ENCODE measurements around the gene HSPA9.

The HSPA9 gene

GRCh38 chr5:138538943-138539627 lies 36.1 kb downstream of the HSPA9 start:
- Mint-ChIP-seq H3K36me3 (ENCODE audit: low read depth) (peaks cover 13% of the 10 kb centered on the region), H3K27ac (no peak overlapping the region), H3K9me3 (no peaks in the 10 kb centered on the region), H3K27me3 (ENCODE audit: low read depth) (no peaks in the 10 kb centered on the region), H3K4me1 (ENCODE audit: low read depth) (peaks cover 46% of the 10 kb centered on the region), H3K4me3 (no peak overlapping the region)

- Mint-ChIP-seq H3K9me3 (no peaks in the 10 kb centered on the region), H3K36me3 (ENCODE audit: low read depth) (peaks cover 12% of the 10 kb centered on the region), H3K4me1 (ENCODE audit: low read depth) (peaks cover 56% of the 10 kb centered on the region), H3K27me3 (ENCODE audit: low read depth) (no peaks in the 10 kb centered on the region), H3K27ac (peak overlapping the region; percentile 34), H3K4me3 (no peak overlapping the region)
Measured at GRCh38 chr5:138536665-138537315, 38.4 kb downstream of the HSPA9 start.

- H3K27ac Mint-ChIP-seq: no peak overlapping the region
- peaks cover 53% of the 10 kb centered on the region for H3K4me1 Mint-ChIP-seq (ENCODE audit: low read depth)
- no peak overlapping the region for H3K4me3 Mint-ChIP-seq
- H3K27me3 Mint-ChIP-seq (ENCODE audit: low read depth): no peaks in the 10 kb centered on the region
- no peaks in the 10 kb centered on the region for H3K9me3 Mint-ChIP-seq
- H3K36me3 Mint-ChIP-seq (ENCODE audit: low read depth): peaks cover 13% of the 10 kb centered on the region
Measured at GRCh38 chr5:138536215-138536614, 39.0 kb downstream of the HSPA9 start.

- Mint-ChIP-seq H3K27ac (no peak overlapping the region), H3K4me1 (ENCODE audit: low read depth) (peaks cover 39% of the 10 kb centered on the region)
Measured at GRCh38 chr5:138533973-138534941, 40.9 kb downstream of the HSPA9 start.

GRCh38 chr5:138529812-138530211 lies 45.4 kb downstream of the HSPA9 start:
- Mint-ChIP-seq H3K4me3 (no peak overlapping the region), H3K36me3 (ENCODE audit: low read depth) (peaks cover 14% of the 10 kb centered on the region), H3K27me3 (ENCODE audit: low read depth) (no peaks in the 10 kb centered on the region), H3K9me3 (no peaks in the 10 kb centered on the region), H3K27ac (no peak overlapping the region), H3K4me1 (ENCODE audit: low read depth) (peaks cover 29% of the 10 kb centered on the region)

More at GRCh38 chr5:138533973-138534941, 40.9 kb downstream of the HSPA9 start:
- no peaks in the 10 kb centered on the region for H3K9me3 Mint-ChIP-seq
- H3K36me3 Mint-ChIP-seq (ENCODE audit: low read depth): peaks cover 16% of the 10 kb centered on the region
- H3K27me3 Mint-ChIP-seq (ENCODE audit: low read depth): no peaks in the 10 kb centered on the region
- no peak overlapping the region for H3K4me3 Mint-ChIP-seq

DNA sequence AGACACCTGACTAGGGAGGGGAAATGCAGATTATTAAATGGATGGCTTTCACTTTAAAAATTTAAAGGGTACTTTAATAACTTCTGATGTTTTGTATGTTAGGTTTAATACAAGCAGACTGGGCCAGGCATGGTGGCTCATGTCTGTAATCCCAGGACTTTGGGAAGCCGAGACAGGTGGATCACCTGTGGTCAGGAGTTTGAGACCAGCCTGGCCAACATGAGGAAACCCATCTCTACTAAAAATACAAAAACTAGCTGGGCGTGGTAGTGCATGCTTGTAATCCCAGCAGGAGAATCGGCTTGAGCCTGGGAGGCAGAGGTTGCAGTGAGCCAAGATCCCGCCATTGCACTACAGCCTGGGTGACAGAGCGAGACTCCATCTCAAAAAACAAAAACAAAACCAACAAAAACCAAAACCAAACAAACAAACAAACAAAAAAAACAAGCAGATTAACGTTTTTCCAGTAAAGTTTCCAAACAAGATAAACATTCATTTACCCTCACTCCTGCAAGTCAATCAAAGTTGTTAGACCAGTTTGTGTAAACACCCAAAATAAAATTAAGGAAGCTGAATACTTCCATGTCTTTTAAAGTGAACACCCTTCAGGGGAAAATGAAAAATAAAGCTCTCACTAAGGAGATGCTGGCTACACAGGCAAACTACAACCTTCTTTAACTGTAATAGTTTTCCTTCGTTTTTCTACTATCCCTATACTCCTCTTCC lies 46.3 kb downstream of the HSPA9 start:
- no peak overlapping the region for H3K4me3 Mint-ChIP-seq
- H3K27me3 Mint-ChIP-seq (ENCODE audit: low read depth): no peaks in the 10 kb centered on the region
- H3K36me3 Mint-ChIP-seq (ENCODE audit: low read depth): peaks cover 14% of the 10 kb centered on the region
- no peaks in the 10 kb centered on the region for H3K9me3 Mint-ChIP-seq
- H3K27ac Mint-ChIP-seq: no peak overlapping the region
- H3K4me1 Mint-ChIP-seq (ENCODE audit: low read depth): peaks cover 25% of the 10 kb centered on the region

GRCh38 chr5:138528208-138528607 lies 47.0 kb downstream of the HSPA9 start:
- Mint-ChIP-seq H3K9me3 (no peaks in the 10 kb centered on the region), H3K27ac (no peak overlapping the region), H3K4me3 (no peak overlapping the region), H3K4me1 (ENCODE audit: low read depth) (peaks cover 22% of the 10 kb centered on the region), H3K27me3 (ENCODE audit: low read depth) (no peaks in the 10 kb centered on the region), H3K36me3 (ENCODE audit: low read depth) (peaks cover 16% of the 10 kb centered on the region)

DNA sequence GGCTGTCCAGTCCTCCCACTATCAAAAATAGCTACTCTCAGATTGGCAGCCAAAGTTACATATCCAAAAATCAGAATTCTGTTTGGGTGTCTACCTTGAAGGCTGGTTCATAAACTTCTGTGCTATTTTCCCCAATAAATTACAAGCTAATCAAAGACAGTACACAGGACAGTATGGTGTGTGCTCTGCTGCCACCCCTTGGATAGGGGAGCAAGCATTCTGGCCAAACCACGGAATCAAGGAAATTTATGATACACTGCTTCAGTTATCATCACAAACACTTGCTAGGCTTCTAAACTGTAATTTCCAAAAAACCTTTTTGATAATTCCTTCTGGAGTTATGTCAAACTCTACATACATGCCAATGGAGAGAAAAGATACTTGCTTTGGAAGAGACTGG lies 48.0 kb downstream of the HSPA9 start:
- peaks cover 16% of the 10 kb centered on the region for H3K4me1 Mint-ChIP-seq (ENCODE audit: low read depth)
- no peaks in the 10 kb centered on the region for H3K9me3 Mint-ChIP-seq
- peaks cover 13% of the 10 kb centered on the region for H3K36me3 Mint-ChIP-seq (ENCODE audit: low read depth)
- H3K27ac Mint-ChIP-seq: no peak overlapping the region
- H3K4me3 Mint-ChIP-seq: no peak overlapping the region
- no peaks in the 10 kb centered on the region for H3K27me3 Mint-ChIP-seq (ENCODE audit: low read depth)

GRCh38 chr5:138523406-138523805 lies 51.8 kb downstream of the HSPA9 start:
- Mint-ChIP-seq H3K27ac (no peak overlapping the region), H3K27me3 (ENCODE audit: low read depth) (no peaks in the 10 kb centered on the region), H3K9me3 (no peaks in the 10 kb centered on the region), H3K4me1 (ENCODE audit: low read depth) (peaks cover 9% of the 10 kb centered on the region), H3K4me3 (no peak overlapping the region), H3K36me3 (ENCODE audit: low read depth) (peaks cover 7% of the 10 kb centered on the region)

DNA sequence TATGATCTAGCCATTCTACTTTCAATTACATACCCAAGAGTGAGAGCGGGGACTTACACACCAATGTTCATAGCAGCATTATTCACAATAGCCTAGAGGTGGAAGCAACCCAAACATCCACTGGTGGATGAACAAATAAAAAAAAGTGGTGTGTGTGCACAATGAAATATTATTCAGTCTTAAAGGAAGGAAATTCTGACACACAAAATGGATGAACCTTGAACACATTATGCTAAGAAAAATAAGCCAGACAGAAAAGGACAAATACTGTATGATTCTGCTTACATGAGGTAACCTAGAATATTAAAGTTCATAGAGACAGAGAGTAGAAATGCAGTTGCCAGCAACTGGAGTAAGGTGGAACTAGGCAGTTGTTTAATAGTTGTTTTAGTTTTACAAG lies 54.2 kb downstream of the HSPA9 start:
- Mint-ChIP-seq H3K27ac (no peak overlapping the region), H3K9me3 (no peaks in the 10 kb centered on the region), H3K4me1 (ENCODE audit: low read depth) (peaks cover 8% of the 10 kb centered on the region), H3K36me3 (ENCODE audit: low read depth) (peaks cover 14% of the 10 kb centered on the region), H3K27me3 (ENCODE audit: low read depth) (no peaks in the 10 kb centered on the region), H3K4me3 (no peak overlapping the region)

- H3K4me1 Mint-ChIP-seq (ENCODE audit: low read depth): peaks cover 6% of the 10 kb centered on the region
- H3K9me3 Mint-ChIP-seq: no peaks in the 10 kb centered on the region
- H3K36me3 Mint-ChIP-seq (ENCODE audit: low read depth): peaks cover 30% of the 10 kb centered on the region
- H3K27ac Mint-ChIP-seq: no peak overlapping the region
- no peak overlapping the region for H3K4me3 Mint-ChIP-seq
- H3K27me3 Mint-ChIP-seq (ENCODE audit: low read depth): no peaks in the 10 kb centered on the region
Measured at GRCh38 chr5:138517437-138517836, 57.8 kb downstream of the HSPA9 start.

DNA sequence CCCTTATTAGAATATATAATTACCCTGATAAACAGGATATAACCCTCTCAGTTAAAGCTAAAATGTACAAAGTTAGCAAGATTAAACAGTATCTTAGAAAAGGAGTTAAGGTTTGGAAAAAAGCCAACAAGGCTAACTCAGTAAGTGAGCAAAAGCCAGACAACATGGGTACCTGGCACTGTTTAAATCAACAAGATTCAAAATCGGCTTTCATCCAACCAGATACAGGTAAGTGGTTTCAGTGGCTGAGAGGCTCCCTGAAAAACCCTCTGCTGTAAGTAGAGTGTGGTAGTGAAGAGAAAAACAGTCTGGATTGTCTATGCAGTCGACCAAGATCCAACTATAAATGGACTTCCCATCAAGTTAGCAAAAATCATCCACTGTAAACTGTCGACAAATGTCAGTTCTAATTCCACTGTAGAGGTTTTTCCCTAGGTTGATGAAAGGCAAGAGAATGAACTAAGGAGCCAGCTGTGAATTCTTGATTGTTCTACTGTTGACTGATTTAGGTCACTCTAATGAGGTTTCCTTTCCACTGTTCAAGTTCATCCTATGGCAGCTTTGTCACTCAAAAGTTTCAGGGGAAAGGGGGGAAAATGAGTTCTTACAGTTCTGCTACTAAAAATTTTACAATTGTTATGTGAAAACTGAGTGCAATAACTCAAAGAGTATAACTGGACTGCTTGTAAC lies 59.5 kb downstream of the HSPA9 start:
- no peak overlapping the region for H3K27ac Mint-ChIP-seq
- H3K27me3 Mint-ChIP-seq (ENCODE audit: low read depth): no peaks in the 10 kb centered on the region
- peaks cover 35% of the 10 kb centered on the region for H3K36me3 Mint-ChIP-seq (ENCODE audit: low read depth)

DNA sequence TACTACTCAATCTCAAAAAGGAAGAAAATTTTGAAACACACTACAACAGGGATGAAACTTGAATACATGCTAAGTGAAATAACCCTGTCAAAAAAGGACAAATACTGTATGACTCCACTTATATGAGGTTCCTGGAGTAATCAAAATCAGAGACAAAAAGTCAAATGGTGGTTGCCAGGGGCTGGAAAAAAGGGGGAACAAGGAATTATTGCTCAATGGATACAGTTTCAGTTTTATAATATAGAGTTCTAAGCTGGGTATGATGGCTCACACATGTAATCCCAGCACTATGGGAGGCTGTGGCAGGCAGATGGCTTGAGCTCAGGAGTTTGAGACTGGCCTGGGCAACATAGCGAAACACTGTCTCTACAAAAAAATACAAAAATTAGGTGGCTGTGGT lies 61.2 kb downstream of the HSPA9 start:
- no peaks in the 10 kb centered on the region for H3K27me3 Mint-ChIP-seq (ENCODE audit: low read depth)
- peaks cover 44% of the 10 kb centered on the region for H3K36me3 Mint-ChIP-seq (ENCODE audit: low read depth)
- peaks cover 1% of the 10 kb centered on the region for H3K4me1 Mint-ChIP-seq (ENCODE audit: low read depth)
- no peaks in the 10 kb centered on the region for H3K9me3 Mint-ChIP-seq
- H3K4me3 Mint-ChIP-seq: no peak overlapping the region
- H3K27ac Mint-ChIP-seq: no peak overlapping the region

More for the DNA sequence above, 59.5 kb downstream of the HSPA9 start:
- Mint-ChIP-seq H3K9me3 (no peaks in the 10 kb centered on the region), H3K4me3 (no peak overlapping the region), H3K4me1 (ENCODE audit: low read depth) (peaks cover 3% of the 10 kb centered on the region)

Measured in T-helper 1 cell treated with Interleukin-12 subunit alpha and Interleukin-12 subunit beta and Interleukin-4 antibody, amounts not matched to agents 30 μg/mL and 1 μg/mL, for 36 hours (primary cell).